SU-DHL-6 (cell line): Measurements from ENCODE around the gene MST1R.

Source experiments
- H2AFZ ChIP-seq: fragments of 200-600 bp; sonication (generic); 2 replicates; pipeline ENCODE4 v1.6.1; 2014; ENCODE audit warnings: low read depth, mild to moderate bottlenecking, moderate library complexity, mixed read lengths, antibody characterized with exemption, low read length; ENCODE audit not compliant: severe bottlenecking
- H3F3A ChIP-seq: fragments of 200-600 bp; shearing (Covaris generic); 2 replicates; pipeline ENCODE4 v1.6.0; 2016; ENCODE audit warnings: antibody characterized with exemption, mild to moderate bottlenecking; ENCODE audit not compliant: insufficient read depth
- H3K27ac ChIP-seq: fragments of 200-600 bp; sonication (generic); 2 replicates; pipeline ENCODE4 v1.5.1; 2016; ENCODE audit warnings: low read depth, mild to moderate bottlenecking, low read length, moderate library complexity, mixed read lengths
- H3K27me3 ChIP-seq: fragments of 200-600 bp; sonication (generic), shearing (Covaris generic); 2 replicates; pipeline ENCODE4 v1.6.0; 2014; ENCODE audit warnings: mild to moderate bottlenecking, low read length
- H3K36me3 ChIP-seq: fragments of 200-600 bp; sonication (generic); 2 replicates; pipeline ENCODE4 v1.6.1; 2014; ENCODE audit warnings: mild to moderate bottlenecking, low read length, mixed read lengths
- H3K4me2 ChIP-seq: fragments of 300-600, 200-600 bp; shearing (Covaris generic), sonication (generic); 2 replicates; pipeline ENCODE4 v1.6.0; 2014; ENCODE audit warnings: low read length, low read depth, mild to moderate bottlenecking; ENCODE audit not compliant: poor library complexity, severe bottlenecking
- H3K4me3 ChIP-seq: fragments of 200-600 bp; sonication (generic); 2 replicates; pipeline ENCODE4 v1.5.1; 2014; ENCODE audit warnings: antibody characterized with exemption, low read length, mild to moderate bottlenecking, mixed read lengths; ENCODE audit not compliant: insufficient read depth, poor library complexity, severe bottlenecking
- H3K79me2 ChIP-seq: fragments of 200-600 bp; sonication (generic); 2 replicates; pipeline ENCODE4 v1.6.1; 2014; ENCODE audit warnings: mild to moderate bottlenecking, low read length, moderate library complexity; ENCODE audit not compliant: insufficient read depth
- H3K9ac ChIP-seq: fragments of 200-600 bp; sonication (generic); 2 replicates; pipeline ENCODE4 v1.7.0; 2014; ENCODE audit warnings: mild to moderate bottlenecking, low read length
- H3K9me2 ChIP-seq: fragments of 200-600 bp; sonication (generic); replicated peaks from 2 replicates; pipeline ENCODE4 v1.6.1; 2014; ENCODE audit warnings: low read length; ENCODE audit not compliant: insufficient read depth
- H3K9me3 ChIP-seq: fragments of 200-600 bp; sonication (generic); 2 replicates; pipeline ENCODE4 v1.6.1; 2014; ENCODE audit warnings: low read length, mixed read lengths; ENCODE audit not compliant: insufficient read depth
- H4K20me1 ChIP-seq: fragments of 200-600 bp; sonication (generic); 2 replicates; pipeline ENCODE4 v1.6.1; 2014; ENCODE audit warnings: low read depth, mild to moderate bottlenecking, antibody characterized with exemption, low read length, moderate library complexity, mixed read lengths
- CTCF ChIP-seq: fragments of 200-600 bp; sonication (generic); IDR thresholded peaks from one replicate; pipeline ENCODE4 v1.5.1; 2017; ENCODE audit warnings: antibody characterized with exemption, mild to moderate bottlenecking, low read length, moderate library complexity; ENCODE audit not compliant: insufficient read depth, poor library complexity, severe bottlenecking
- EZH2phosphoT487 ChIP-seq: fragments of 200-600 bp; sonication (generic), shearing (Covaris generic); conservative IDR thresholded peaks from 2 replicates; pipeline ENCODE4 v1.6.1; 2018; ENCODE audit warnings: mild to moderate bottlenecking, antibody characterized with exemption, low read length, moderate library complexity, mixed read lengths

Gene MST1R

GRCh38 chr3:49879721-49880120, 24.0 kb downstream of the MST1R start:
- Histone ChIP-seq H2AFZ (no peak overlapping the region), H3K36me3 (no peaks in the 10 kb centered on the region), H3K9me3 (no peaks in the 10 kb centered on the region), H3K9me2 (no peaks in the 10 kb centered on the region), H3K4me2 (no peak overlapping the region), H3K27ac (no peak overlapping the region), H4K20me1 (no peaks in the 10 kb centered on the region), H3K4me3 (no peak overlapping the region), H3K27me3 (no peaks in the 10 kb centered on the region), H3K9ac (no peak overlapping the region), H3F3A (no peaks in the 10 kb centered on the region), H3K79me2 (no peaks in the 10 kb centered on the region)
- TF ChIP-seq CTCF: no peak
- TF ChIP-seq EZH2phosphoT487: no peak

GRCh38 chr3:49878686-49879085, 25.0 kb downstream of the MST1R start:
- H3K9me2 ChIP-seq: no peaks in the 10 kb centered on the region
- H3K4me3 ChIP-seq: no peak overlapping the region
- no peaks in the 10 kb centered on the region for H3K9me3 ChIP-seq
- H3F3A ChIP-seq: no peaks in the 10 kb centered on the region
- no peaks in the 10 kb centered on the region for H3K36me3 ChIP-seq
- no peaks in the 10 kb centered on the region for H4K20me1 ChIP-seq
- H3K27ac ChIP-seq: no peak overlapping the region
- H3K79me2 ChIP-seq: no peaks in the 10 kb centered on the region
- no peak overlapping the region for H3K4me2 ChIP-seq
- no peak overlapping the region for H2AFZ ChIP-seq
- H3K9ac ChIP-seq: no peak overlapping the region
- no peak for TF ChIP-seq CTCF
- TF ChIP-seq EZH2phosphoT487: no peak
- H3K27me3 ChIP-seq: no peaks in the 10 kb centered on the region

- H3K79me2 ChIP-seq: no peaks in the 10 kb centered on the region
- TF ChIP-seq EZH2phosphoT487 (no peak), CTCF (no peak)
- H3K9ac ChIP-seq: no peak overlapping the region
- no peak overlapping the region for H3K4me3 ChIP-seq
- H3F3A ChIP-seq: no peaks in the 10 kb centered on the region
- H3K27ac ChIP-seq: no peak overlapping the region
- H3K27me3 ChIP-seq: no peaks in the 10 kb centered on the region
- H3K36me3 ChIP-seq: no peaks in the 10 kb centered on the region
- no peak overlapping the region for H2AFZ ChIP-seq
- H4K20me1 ChIP-seq: no peaks in the 10 kb centered on the region
- H3K9me2 ChIP-seq: no peaks in the 10 kb centered on the region
- H3K4me2 ChIP-seq: no peak overlapping the region
- no peaks in the 10 kb centered on the region for H3K9me3 ChIP-seq
Measured at GRCh38 chr3:49877716-49878115, 26.0 kb downstream of the MST1R start.
